ENCODE results near the gene TACC2. TPM values are rescaled to one million over a fixed set of nuclear protein-coding genes. Genes with fewer than 3 reads are reported as not detected.

TACC2 gene
- total RNA-seq, 2 experiments from 2014 or later, result not detected

DNA sequence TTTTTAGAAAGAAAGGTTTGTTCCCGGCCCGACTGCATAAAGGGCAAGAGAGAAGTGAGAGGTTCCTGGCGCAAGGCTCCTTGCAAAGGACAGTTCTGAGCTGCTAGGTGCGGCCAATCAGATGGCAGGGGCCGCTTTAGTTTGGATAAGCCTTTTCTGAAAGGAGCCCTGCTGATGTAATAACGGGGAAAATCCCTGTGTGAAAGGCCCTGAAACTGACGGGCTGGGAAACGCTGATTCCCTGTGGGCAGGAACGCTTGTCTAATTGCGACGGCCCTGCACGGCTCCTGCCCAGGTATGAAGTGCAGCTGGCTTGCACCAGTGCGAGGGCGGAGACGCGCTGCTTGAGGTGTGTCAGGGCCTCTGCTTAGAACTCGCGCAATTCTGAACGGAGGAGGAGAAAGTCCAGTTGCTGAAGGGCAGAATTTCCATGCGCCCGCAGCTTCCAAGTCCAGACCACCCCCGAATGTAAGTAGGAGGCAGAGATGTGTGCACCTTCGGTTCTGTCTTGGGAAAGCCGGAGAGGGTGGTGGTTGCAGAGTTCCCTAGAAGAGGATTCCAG is 30.5 kb downstream of the TACC2 start:
- no peaks in the 10 kb centered on the region for H3K36me3 ChIP-seq (ENCODE audit: insufficient read depth, low read length)
- Mint-ChIP-seq H3K4me1 (ENCODE audit: low read depth) (no peaks in the 10 kb centered on the region), H3K27ac (no peak overlapping the region), H3K36me3 (ENCODE audit: low read depth) (no peaks in the 10 kb centered on the region), H3K4me3 (no peak overlapping the region), H3K9me3 (no peaks in the 10 kb centered on the region), H3K27me3 (peaks cover 11% of the 10 kb centered on the region)
- CTCF ChIA-PET, result no interaction called here
- no peaks in the 10 kb centered on the region for H3K4me1 ChIP-seq (ENCODE audit: insufficient read depth, low read length)
- TF ChIP-seq, protein P1, sequence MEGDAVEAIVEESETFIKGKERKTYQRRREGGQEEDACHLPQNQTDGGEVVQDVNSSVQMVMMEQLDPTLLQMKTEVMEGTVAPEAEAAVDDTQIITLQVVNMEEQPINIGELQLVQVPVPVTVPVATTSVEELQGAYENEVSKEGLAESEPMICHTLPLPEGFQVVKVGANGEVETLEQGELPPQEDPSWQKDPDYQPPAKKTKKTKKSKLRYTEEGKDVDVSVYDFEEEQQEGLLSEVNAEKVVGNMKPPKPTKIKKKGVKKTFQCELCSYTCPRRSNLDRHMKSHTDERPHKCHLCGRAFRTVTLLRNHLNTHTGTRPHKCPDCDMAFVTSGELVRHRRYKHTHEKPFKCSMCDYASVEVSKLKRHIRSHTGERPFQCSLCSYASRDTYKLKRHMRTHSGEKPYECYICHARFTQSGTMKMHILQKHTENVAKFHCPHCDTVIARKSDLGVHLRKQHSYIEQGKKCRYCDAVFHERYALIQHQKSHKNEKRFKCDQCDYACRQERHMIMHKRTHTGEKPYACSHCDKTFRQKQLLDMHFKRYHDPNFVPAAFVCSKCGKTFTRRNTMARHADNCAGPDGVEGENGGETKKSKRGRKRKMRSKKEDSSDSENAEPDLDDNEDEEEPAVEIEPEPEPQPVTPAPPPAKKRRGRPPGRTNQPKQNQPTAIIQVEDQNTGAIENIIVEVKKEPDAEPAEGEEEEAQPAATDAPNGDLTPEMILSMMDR (IDR thresholded peaks at IDR 0.05), result no peak
- peaks cover 0 to 3% of the 10 kb centered on the region in 2 experiments for H3K27me3 ChIP-seq (ENCODE audit: control insufficient read depth in 1 of 2, insufficient read depth in 2 of 2, low read length in 2 of 2)
- no peaks in the 10 kb centered on the region for H3K9me3 ChIP-seq (ENCODE audit: control insufficient read depth in 1 of 2, insufficient read depth in 1 of 2, low read length in 2 of 2)
- H3K27ac ChIP-seq (ENCODE audit: low read depth in 1 of 2, low read length in 2 of 2), result no peak overlapping the region
- DNase-seq, result no peak
- H3K4me3 ChIP-seq (ENCODE audit: low read length), result no peak overlapping the region
- ATAC-seq (ENCODE audit: poor library complexity), result no peak
- POLR2A ChIA-PET, result no interaction called here
- intact Hi-C loops (cut with DNase I, micrococcal nuclease), result no loop called here

DNA sequence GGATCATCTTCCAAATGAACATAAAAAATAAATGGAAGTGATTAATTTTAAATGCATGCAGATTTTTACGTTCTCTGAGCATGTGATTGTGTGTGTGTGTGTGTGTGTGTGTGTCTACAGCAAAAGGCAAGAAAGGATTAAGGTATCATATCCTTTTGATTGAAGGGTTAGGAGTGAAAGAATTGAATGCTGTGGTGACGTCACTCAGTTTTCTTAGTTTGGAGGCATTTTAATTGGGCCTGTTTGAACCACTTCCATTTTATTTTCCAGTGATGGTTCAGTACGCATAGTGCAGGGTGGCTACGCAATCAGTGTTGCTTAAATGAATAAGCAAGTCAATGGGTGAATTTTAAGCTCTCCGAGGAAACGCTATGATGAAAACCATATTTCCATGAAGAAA is 31.3 kb downstream of the TACC2 start:
- no peaks in the 10 kb centered on the region for H3K36me3 Mint-ChIP-seq (ENCODE audit: low read depth)
- no peaks in the 10 kb centered on the region for H3K4me1 Mint-ChIP-seq (ENCODE audit: low read depth)
- H3K27me3 ChIP-seq (ENCODE audit: control insufficient read depth in 1 of 2, insufficient read depth in 2 of 2, low read length in 2 of 2), result peaks cover 0 to 3% of the 10 kb centered on the region in 2 experiments
- H3K9me3 ChIP-seq (ENCODE audit: control insufficient read depth in 1 of 2, insufficient read depth in 1 of 2, low read length in 2 of 2), result no peaks in the 10 kb centered on the region
- no peak for DNase-seq
- no peak overlapping the region for H3K27ac Mint-ChIP-seq
- ChIA-PET CTCF (no interaction called here), POLR2A (no interaction called here)
- ATAC-seq (ENCODE audit: poor library complexity), result no peak
- intact Hi-C loops (cut with DNase I, micrococcal nuclease), result no loop called here
- peaks cover 7% of the 10 kb centered on the region for H3K27me3 Mint-ChIP-seq
- no peaks in the 10 kb centered on the region for H3K4me1 ChIP-seq (ENCODE audit: insufficient read depth, low read length)
- H3K9me3 Mint-ChIP-seq, result no peaks in the 10 kb centered on the region
- TF ChIP-seq, protein P1 (IDR thresholded peaks at IDR 0.05), result no peak
- H3K36me3 ChIP-seq (ENCODE audit: insufficient read depth, low read length), result no peaks in the 10 kb centered on the region
- H3K4me3 ChIP-seq (ENCODE audit: low read length), result no peak overlapping the region
- no peak overlapping the region for H3K4me3 Mint-ChIP-seq
- H3K27ac ChIP-seq (ENCODE audit: low read depth in 1 of 2, low read length in 2 of 2), result no peak overlapping the region

DNA sequence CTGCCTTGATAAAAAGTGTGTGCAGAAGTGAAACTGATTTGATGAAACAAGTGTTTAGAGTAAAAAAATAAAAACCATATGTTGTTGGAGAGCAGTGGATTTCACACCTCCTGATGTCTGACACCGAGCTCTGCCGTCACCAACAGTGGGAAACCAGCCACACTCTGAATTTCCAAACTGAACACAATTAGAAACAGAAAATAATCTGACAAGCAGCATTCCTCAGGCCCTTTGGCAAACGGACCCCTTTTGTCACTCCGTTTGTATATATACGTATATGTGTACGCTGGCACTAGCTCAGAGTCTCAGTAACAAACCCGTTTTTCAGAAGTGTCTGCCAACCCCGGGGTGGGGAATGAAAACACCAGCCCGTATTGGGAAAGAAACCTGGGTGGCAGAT is 32.4 kb downstream of the TACC2 start:
- POLR2A ChIA-PET, result no interaction called here

More for the DNA sequence above, 32.4 kb downstream of the TACC2 start:
- TF ChIP-seq, protein P1 (IDR thresholded peaks at IDR 0.05), result no peak
- H3K4me3 ChIP-seq (ENCODE audit: low read length), result no peak overlapping the region
- no peaks in the 10 kb centered on the region for H3K4me1 Mint-ChIP-seq (ENCODE audit: low read depth)
- H3K27me3 Mint-ChIP-seq, result peaks cover 6% of the 10 kb centered on the region
- H3K4me1 ChIP-seq (ENCODE audit: insufficient read depth, low read length), result no peaks in the 10 kb centered on the region
- no peak overlapping the region for H3K27ac ChIP-seq (ENCODE audit: low read depth in 1 of 2, low read length in 2 of 2)
- no peak overlapping the region for H3K4me3 Mint-ChIP-seq
- peaks cover 0 to 3% of the 10 kb centered on the region in 2 experiments for H3K27me3 ChIP-seq (ENCODE audit: control insufficient read depth in 1 of 2, insufficient read depth in 2 of 2, low read length in 2 of 2)
- no peaks in the 10 kb centered on the region for H3K9me3 ChIP-seq (ENCODE audit: control insufficient read depth in 1 of 2, insufficient read depth in 1 of 2, low read length in 2 of 2)
- H3K36me3 ChIP-seq (ENCODE audit: insufficient read depth, low read length), result no peaks in the 10 kb centered on the region
- H3K9me3 Mint-ChIP-seq, result no peaks in the 10 kb centered on the region
- intact Hi-C loops (cut with DNase I, micrococcal nuclease), result no loop called here
- CTCF ChIA-PET, result no interaction called here
- ATAC-seq (ENCODE audit: poor library complexity) (no peak), DNase-seq (no peak)
- H3K36me3 Mint-ChIP-seq (ENCODE audit: low read depth), result no peaks in the 10 kb centered on the region
- H3K27ac Mint-ChIP-seq, result no peak overlapping the region
